ENCODE data around the gene HDAC10.

HDAC10 gene

DNA sequence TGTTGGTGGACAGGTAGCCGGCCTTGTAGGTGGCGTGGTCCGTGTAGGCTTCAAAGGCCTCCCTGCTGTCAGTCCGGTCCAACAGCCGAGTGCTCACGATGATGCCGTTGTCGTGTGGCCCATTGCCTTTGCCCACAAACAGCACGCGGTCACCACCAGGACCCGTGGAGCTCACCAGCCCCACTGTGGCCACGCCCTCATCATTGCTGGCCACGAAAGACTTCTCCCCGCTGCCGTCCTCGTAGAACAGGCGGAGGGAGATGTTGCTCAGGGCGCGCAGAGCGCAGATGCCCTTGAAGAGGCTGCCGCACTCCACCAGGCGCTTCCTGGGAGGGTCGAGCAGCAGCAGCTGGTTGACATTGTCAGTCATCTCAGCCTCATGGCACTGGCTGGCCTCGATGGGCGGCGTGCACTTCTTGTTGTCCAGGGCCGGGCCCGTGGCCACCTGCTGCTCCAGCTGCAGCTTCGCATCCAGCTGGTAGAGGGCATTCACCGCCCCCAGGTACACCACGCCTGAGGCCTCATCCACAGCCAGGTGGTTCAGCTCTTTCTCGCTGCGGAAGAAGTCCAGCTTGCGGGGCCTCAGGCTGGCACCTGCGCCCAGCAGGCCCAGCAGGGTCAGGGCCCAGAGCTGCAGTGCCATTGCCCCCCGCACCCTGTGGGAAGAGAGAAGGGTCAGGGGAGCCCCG, 39.0 kb upstream of the HDAC10 start:
- in situ Hi-C loops (cut with HindIII; ENCODE audit: low sequenced_read_pairs) = no loop called here

DNA sequence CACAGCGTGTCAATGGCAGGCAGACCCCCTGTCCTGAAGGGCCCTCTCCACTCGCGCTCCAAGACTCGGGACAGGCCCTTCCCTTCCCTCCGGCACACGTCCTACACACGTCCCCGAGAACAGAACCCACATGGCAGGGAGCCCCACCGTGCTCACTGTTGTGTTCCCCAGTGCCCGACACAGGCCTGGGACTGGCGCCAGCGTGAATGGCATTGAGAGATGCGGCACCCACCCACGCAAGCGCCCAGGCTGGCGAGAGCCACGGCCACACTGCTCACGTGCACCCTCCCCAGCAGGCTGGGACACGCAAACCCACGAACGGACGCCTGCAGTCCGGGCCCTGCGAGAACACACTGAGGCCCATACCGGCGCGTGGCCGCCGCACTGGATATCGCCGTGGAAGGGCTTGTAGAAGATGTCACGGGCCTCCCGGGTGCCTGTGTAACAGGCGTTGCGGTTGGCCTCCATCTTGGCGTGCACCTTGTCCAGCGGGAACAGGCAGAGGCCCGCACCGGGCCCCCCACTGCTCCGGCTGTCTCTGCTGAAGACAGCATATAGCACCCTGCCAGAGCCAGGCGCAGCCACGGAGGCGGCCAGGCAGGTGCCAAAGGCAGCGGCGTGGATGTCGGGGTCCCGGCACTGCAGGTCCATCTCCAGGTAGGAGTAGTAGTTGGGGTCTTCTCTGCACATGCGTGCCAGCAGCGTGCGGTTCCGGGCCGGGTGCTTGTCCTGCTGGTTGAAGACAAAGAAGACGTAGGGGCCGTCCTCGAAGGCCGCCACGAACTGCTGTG, 38.3 kb upstream of the HDAC10 start:
- TF ChIP-seq, protein P1, sequence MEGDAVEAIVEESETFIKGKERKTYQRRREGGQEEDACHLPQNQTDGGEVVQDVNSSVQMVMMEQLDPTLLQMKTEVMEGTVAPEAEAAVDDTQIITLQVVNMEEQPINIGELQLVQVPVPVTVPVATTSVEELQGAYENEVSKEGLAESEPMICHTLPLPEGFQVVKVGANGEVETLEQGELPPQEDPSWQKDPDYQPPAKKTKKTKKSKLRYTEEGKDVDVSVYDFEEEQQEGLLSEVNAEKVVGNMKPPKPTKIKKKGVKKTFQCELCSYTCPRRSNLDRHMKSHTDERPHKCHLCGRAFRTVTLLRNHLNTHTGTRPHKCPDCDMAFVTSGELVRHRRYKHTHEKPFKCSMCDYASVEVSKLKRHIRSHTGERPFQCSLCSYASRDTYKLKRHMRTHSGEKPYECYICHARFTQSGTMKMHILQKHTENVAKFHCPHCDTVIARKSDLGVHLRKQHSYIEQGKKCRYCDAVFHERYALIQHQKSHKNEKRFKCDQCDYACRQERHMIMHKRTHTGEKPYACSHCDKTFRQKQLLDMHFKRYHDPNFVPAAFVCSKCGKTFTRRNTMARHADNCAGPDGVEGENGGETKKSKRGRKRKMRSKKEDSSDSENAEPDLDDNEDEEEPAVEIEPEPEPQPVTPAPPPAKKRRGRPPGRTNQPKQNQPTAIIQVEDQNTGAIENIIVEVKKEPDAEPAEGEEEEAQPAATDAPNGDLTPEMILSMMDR (IDR thresholded peaks at IDR 0.05; ENCODE audit: low read depth, low read length, missing control alignments) = no peak
- in situ Hi-C loops (cut with HindIII; ENCODE audit: low sequenced_read_pairs) = no loop called here
- no peak overlapping the region for H3K4me3 ChIP-seq (ENCODE audit: low read depth, low read length)
- DNase-seq (ENCODE audit: low read depth) = no peak

More for the DNA sequence above, 39.0 kb upstream of the HDAC10 start:
- DNase-seq (ENCODE audit: low read depth) = no peak
- TF ChIP-seq, protein P1 (IDR thresholded peaks at IDR 0.05; ENCODE audit: low read depth, low read length, missing control alignments) = no peak
- H3K4me3 ChIP-seq (ENCODE audit: low read depth, low read length) = no peak overlapping the region

DNA sequence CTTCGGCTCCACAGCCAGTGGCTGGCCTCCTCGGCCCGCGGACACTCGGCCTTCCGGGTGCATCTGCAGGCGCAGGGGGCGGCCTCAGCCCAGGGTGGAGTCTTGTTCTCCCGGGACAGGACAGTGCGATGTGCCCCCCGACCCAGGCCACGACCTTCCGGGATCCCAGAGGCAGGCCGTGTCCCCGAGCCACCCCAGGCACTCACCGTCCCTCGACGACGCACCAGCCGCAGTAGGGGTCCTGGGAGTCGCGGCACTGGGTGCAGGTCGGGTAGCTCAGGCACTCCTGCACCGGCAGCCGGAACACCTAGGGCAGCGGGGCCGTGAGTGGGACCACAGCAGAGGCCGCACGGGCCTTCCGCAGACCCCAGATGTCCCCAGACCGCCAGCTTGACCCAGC, 36.7 kb upstream of the HDAC10 start:
- no peak for DNase-seq (ENCODE audit: low read depth)
- H3K4me3 ChIP-seq (ENCODE audit: low read depth, low read length) = no peak overlapping the region
- in situ Hi-C loops (cut with HindIII; ENCODE audit: low sequenced_read_pairs) = no loop called here
- TF ChIP-seq, protein P1 (IDR thresholded peaks at IDR 0.05; ENCODE audit: low read depth, low read length, missing control alignments) = no peak

DNA sequence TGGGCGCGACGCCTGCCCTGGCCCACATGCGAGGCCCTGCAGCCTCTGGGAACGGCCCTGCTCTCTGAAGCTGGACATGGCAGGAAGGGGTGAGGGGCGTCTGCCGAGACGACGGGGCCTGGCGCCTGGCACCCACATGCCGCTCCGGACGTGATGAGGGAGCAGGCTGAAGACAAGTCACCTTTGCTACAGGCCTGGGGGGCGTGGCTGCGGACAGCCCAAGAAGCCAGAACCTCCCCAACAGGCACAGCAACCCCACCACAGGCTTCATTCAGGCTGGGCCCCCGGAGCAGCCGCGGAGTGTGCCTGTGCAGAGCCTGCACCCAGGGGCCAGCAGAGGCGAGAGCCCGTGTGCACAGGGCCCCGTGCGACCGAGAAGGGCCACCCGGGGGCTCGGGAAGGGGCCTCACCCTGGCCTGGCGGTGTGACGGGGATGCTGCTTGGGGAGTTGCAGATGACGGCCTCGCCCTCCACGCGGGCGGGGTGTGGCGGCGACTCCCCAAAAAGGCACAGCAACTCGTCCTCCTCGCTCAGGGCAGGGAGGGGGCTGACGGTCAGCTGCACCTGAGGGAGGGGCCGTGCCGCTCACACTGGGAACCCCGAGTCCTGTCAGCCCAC, 35.7 kb upstream of the HDAC10 start:
- TF ChIP-seq, protein P1 (IDR thresholded peaks at IDR 0.05; ENCODE audit: low read depth, low read length, missing control alignments) = no peak
- DNase-seq (ENCODE audit: low read depth) = no peak
- no peak overlapping the region for H3K4me3 ChIP-seq (ENCODE audit: low read depth, low read length)
- in situ Hi-C loops (cut with HindIII; ENCODE audit: low sequenced_read_pairs) = no loop called here

DNA sequence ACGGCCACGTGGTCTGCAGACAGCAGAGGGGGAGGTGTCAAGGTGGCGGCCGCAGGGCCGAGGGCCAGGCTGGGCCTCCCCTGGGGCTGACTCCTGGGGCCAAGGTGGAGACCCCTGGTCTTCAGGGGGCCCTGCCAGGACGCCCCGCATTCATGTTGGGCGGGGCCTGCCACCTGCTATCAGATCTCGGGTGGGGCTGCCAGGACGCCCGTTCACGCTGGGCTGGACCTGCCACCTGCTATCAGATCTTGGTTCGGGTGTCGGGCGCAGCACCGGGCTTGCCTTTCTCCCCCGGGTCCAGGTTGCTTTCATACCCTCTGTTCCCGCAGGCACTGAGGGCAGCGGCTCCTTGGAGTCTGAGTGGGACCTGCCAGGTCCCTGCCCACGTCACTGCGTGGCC, 35.2 kb upstream of the HDAC10 start:
- in situ Hi-C loops (cut with HindIII; ENCODE audit: low sequenced_read_pairs) = no loop called here
- TF ChIP-seq, protein P1 (IDR thresholded peaks at IDR 0.05; ENCODE audit: low read depth, low read length, missing control alignments) = no peak
- no peak for DNase-seq (ENCODE audit: low read depth)
- no peak overlapping the region for H3K4me3 ChIP-seq (ENCODE audit: low read depth, low read length)

DNA sequence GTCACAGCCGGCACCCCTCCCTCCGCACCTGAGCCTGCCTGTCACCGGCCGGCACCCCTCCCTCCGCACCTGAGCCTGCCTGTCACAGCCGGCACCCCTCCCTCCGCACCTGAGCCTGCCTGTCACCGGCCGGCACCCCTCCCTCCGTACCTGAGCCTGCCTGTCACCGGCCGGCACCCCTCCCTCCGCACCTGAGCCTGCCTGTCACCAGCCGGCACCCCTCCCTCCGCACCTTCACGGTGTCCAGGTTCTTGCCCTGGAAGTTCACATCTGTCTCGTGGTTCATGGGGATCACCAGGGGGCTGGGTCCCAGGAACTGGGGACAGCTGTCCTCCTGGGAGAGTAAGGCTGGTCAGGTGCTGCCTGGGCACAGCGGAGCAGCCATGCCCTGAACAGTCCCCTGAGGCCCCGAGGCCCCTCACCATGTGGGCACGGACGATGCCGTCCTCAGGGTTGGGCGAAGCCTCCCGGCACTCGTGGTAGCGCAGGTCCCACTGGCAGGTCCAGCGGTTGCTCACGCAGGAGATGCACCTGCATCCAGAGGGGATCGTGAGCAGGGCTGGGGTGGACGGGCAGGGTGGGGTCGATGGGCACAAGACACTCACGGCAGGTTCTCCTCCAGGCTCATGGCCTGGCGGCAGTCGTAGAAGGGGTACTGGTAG, 34.6 kb upstream of the HDAC10 start:
- TF ChIP-seq, protein P1 (IDR thresholded peaks at IDR 0.05; ENCODE audit: low read depth, low read length, missing control alignments) = no peak
- in situ Hi-C loops (cut with HindIII; ENCODE audit: low sequenced_read_pairs) = no loop called here

More for the DNA sequence above, 34.6 kb upstream of the HDAC10 start:
- DNase-seq (ENCODE audit: low read depth) = no peak
- no peak overlapping the region for H3K4me3 ChIP-seq (ENCODE audit: low read depth, low read length)
